ENCODE data around the gene ZMAT5.

The ZMAT5 gene

GRCh38 chr22:29766632-29767170 is at the start of gene ZMAT5:
Gene ZMAT5, minus strand, starts transcription at chr22:29767007. Its CDS starts 18,463 bp downstream, at chr22:29748544.
- peak; percentile 82 for DNase-seq

GRCh38 chr22:29816539-29816938 is 49.7 kb upstream of the ZMAT5 start:
- no peak for DNase-seq

GRCh38 chr22:29816128-29816527 is 49.3 kb upstream of the ZMAT5 start:
- no peak for DNase-seq

GRCh38 chr22:29815580-29815979 is 48.8 kb upstream of the ZMAT5 start:
- no peak for DNase-seq

GRCh38 chr22:29814003-29814402 is 47.2 kb upstream of the ZMAT5 start:
- DNase-seq = no peak

GRCh38 chr22:29813563-29813962 is 46.8 kb upstream of the ZMAT5 start:
- DNase-seq = no peak

GRCh38 chr22:29813126-29813525 is 46.3 kb upstream of the ZMAT5 start:
- no peak for DNase-seq

GRCh38 chr22:29811377-29811776 is 44.6 kb upstream of the ZMAT5 start:
- no peak for DNase-seq

- DNase-seq = no peak
Observed at GRCh38 chr22:29810216-29810615, 43.4 kb upstream of the ZMAT5 start.

GRCh38 chr22:29806196-29806595 is 39.4 kb upstream of the ZMAT5 start:
- DNase-seq = no peak

GRCh38 chr22:29804985-29805384 is 38.2 kb upstream of the ZMAT5 start:
- no peak for DNase-seq

- DNase-seq = no peak
Observed at GRCh38 chr22:29803190-29803589, 36.4 kb upstream of the ZMAT5 start.

- no peak for DNase-seq
Observed at GRCh38 chr22:29801796-29802195, 35.0 kb upstream of the ZMAT5 start.

GRCh38 chr22:29801153-29801552 is 34.3 kb upstream of the ZMAT5 start:
- no peak for DNase-seq

GRCh38 chr22:29799217-29799680 is 32.4 kb upstream of the ZMAT5 start:
- DNase-seq = no peak

GRCh38 chr22:29798801-29799200 is 32.0 kb upstream of the ZMAT5 start:
- DNase-seq = no peak

- no peak for DNase-seq
Observed at GRCh38 chr22:29798318-29798717, 31.5 kb upstream of the ZMAT5 start.

GRCh38 chr22:29797351-29797750 is 30.5 kb upstream of the ZMAT5 start:
- DNase-seq = no peak

- DNase-seq = no peak
Observed at GRCh38 chr22:29795663-29796062, 28.9 kb upstream of the ZMAT5 start.

GRCh38 chr22:29793396-29793795 is 26.6 kb upstream of the ZMAT5 start:
- no peak for DNase-seq

GRCh38 chr22:29790061-29790460 is 23.3 kb upstream of the ZMAT5 start:
- DNase-seq = no peak

- no peak for DNase-seq
Observed at GRCh38 chr22:29788339-29789279, 21.8 kb upstream of the ZMAT5 start.

GRCh38 chr22:29787371-29787980 is 20.7 kb upstream of the ZMAT5 start:
- no peak for DNase-seq

- no peak for DNase-seq
Observed at GRCh38 chr22:29786031-29786430, 19.2 kb upstream of the ZMAT5 start.
